Right forelimb (tissue), 1 donor: ENCODE measurements around the gene TNS1.
"Not testable (repeated sequence)": the region's sequence is repeated elsewhere in the genome, so short reads cannot be mapped to it uniquely, and the experiment has no call there.

Experiments
- DNase-seq: peaks from one replicate; pipeline ENCODE4 v3.0.0-alpha.2; 2018

The TNS1 gene

DNA sequence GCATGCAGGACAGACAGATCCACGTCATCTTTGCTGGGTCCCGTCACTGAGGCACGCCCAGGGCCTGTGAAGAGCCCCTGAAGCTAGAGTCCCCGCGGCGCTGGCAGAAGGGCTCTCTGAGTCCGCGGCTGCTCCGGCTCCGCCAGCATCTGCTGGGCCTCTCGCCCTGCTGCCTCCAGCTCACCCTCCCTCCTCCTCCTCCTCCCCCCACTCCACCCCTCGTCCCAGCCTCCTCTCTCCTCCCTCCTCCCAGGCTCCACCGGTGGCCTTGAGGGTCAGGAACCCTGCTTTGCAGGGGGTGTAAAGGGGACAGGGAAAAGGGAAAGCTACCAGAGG is at the start of gene TNS1:
Gene TNS1, minus strand, starts transcription at position 151 of the 336 bp plus-strand sequence. Its CDS starts 123 bp downstream, at position 28.
- DNase-seq, result peak; percentile 71

DNA sequence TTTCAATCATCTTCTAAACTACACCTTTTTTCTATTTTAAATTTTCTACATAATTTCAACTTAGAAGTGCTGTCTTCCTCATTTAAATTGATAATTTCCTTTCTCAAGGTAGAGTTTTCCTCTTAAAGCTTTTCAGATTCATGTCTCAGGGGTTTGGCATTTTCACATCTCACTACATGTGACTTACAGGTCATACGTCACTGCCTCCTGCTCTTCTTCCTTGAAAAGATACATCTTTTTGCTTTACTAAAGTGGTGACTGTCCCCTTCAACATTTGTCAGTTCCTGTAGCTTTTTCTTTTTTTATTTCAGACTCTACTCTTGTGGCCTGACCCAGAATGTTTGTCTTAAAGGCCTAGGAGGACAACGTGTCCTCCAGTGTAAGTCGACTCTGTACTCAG is 49.1 kb upstream of the TNS1 start:
- no peak for DNase-seq

GRCh38 chr2:218047536-218048225 is 44.9 kb upstream of the TNS1 start:
- DNase-seq, result no peak

- no peak for DNase-seq
These were observed 43.4 kb upstream of the TNS1 start for GRCh38 chr2:218046238-218046637.

- DNase-seq, result not testable (repeated sequence)
These were observed 41.8 kb upstream of the TNS1 start for GRCh38 chr2:218044599-218044998.

DNA sequence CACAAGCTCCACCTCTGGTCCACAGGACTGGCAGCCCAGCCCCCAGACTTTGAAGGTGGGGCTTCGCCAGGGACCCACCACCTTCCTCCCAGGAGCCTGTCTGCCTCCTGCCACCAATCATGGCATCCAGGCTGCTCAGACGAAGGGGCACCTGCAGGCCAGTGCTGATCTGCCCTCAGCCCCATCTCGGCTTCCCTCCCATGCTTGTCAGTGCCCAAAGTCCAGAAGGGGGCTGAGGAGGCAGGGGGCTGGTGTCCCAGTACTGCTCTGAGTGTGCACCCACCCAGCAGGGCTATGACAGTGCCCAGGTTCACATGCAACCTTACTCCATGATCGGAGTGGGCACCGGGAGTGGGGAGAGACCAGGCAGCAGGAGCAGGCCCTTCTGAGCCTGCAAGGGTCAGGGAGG is 40.9 kb upstream of the TNS1 start:
- DNase-seq, result no peak

GRCh38 chr2:218043100-218043499 is 40.3 kb upstream of the TNS1 start:
- DNase-seq, result no peak

GRCh38 chr2:218041302-218042168 is 38.7 kb upstream of the TNS1 start:
- DNase-seq, result no peak

- DNase-seq, result no peak
These were observed 38.1 kb upstream of the TNS1 start for GRCh38 chr2:218040883-218041282.

DNA sequence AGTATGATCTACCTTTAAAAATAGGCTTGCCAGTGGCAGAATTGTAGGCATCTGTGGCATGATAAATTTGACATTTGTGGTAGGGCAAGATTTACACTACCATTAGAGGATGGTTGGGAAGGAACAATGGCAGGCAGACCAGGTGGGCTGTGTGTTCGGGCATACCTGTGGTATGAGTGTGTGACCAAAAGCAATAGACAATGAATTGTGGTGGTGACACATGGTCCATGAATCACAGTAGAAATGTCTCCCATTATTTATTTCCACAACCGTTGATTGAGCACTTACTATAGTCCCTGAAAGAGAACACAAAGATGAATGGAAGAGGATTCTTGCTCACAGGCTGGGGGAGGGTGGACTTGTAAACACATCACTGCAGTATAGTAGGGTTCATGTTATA is 36.4 kb upstream of the TNS1 start:
- DNase-seq, result no peak

- DNase-seq, result no peak
These were observed 33.6 kb upstream of the TNS1 start for GRCh38 chr2:218036371-218036770.

DNA sequence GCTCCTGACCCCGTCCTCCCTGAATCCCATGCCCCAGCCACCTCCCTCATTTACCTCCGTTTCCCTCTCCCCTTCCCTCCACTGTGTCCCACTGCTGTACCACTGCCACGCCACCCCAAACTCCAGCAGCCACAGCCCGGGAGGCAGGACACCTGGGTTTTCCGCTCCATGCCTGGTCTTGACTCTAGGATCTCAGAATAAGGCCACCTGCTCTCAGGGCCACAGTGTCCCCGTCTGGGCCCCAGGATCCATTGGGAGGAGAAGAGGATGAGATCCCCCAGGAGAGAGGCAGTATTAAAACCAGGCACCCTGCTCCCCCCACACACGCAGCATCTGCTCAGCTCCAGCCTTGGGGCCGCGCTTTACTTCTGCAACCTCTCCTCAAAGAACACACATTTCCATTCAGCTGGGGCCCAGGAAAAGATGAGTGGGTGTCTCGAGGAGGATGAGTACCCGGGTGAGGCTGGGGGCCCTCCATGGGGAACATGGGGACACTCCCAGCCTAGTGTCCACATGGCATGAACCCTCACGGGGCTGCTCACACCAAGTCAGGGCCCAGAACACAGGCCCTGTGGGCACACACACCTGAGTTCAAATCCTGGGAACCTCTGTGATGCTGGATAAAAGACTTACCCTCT is 32.8 kb upstream of the TNS1 start:
- DNase-seq, result no peak

DNA sequence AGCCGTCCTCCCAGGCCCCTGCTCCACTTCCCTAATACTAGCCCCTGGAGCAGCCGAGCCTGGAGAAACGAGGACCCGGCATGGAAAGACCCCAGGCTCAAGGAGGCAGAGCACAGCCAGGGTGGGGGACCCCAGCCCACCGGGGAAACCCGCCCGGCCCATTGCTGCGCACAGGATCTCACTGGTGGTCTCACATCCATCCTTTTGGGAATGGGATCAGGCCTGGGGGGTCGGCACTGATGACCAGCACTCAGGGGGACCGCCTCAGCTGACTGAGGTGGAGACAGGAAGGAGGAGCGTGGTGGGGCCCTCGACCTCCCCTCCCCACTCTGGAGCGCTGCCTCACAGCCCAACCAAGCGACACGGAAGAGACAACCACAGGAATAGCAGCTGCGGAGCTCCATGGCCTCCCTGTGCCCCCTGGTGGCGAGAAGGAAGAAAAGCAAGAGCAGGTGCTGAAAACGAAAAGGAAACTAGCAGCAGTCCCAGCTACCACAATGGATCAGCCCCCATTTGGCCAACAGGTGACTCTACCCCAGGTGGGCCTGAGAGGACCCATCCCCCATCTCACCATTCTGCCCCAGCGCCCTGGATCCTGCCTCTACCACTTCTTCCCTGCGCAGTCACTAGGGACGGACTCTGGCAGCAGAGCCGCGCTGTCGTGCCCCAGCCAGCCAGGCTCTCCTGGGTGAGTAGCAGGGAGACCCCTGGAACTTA is 31.9 kb upstream of the TNS1 start:
- DNase-seq, result peak; percentile 79

- peak; percentile 44 for DNase-seq
These were observed 31.0 kb upstream of the TNS1 start for GRCh38 chr2:218033590-218034496.

DNA sequence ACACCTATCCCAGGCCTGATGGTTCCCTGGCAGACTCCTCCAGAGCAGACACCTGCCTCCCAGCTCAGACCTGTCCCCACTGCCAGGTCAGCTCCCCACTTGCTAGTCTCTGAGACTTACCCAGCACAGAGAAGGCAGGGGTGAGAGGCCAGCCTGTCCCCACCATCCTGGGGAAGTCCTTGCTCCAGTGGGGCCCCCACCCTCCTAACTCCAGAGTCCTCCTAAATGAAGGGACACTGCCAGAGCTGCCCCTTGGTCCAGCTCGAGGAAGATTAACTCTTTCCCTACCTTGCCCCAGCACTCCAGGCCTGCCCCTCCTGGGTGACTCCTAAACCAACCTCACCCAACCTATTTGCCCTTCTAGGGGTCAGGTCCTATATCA is 30.4 kb upstream of the TNS1 start:
- peak; percentile 43 for DNase-seq

DNA sequence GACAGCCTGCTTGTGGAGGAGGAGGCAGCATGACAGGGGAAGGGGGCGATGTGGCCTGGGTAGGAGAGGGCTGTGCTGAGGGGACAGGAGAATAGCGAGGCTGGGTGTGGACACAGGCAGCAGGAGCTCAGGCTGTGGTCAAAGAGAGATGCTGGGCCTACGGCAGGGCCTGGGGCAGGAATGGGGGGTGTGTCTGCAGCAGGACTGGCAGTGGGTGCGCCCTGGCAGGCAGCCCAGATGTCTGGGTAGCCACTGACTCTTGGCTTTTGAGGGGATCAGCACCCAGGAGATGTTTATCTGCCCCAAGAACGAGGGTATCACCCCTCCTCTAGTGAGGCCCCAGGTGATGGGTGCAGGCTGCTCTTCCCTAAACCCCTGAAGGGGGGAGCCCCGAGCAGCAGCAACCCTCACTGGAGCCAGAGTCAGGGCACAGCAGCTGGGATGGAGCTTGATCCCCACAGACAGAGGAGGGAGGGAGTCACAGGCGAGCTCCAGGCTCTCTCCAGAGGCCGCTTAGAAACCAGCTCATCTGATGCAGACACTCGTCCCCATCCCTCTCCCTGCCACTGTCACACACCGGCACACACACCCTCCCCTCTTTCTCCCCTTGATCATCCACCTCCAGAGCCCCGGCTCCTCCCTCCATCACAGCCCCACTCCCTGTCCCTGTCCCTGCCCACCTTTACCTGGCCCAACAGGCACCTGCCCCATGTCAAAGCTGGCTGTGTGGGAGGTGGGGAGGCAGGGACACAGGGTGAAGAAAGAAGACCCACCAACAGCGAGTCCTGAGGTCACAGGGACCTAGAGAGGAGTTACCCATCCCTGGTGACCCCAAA is 29.8 kb upstream of the TNS1 start:
- DNase-seq, result no peak

- peak; percentile 40 for DNase-seq
These were observed 29.0 kb upstream of the TNS1 start for GRCh38 chr2:218031771-218032257.

DNA sequence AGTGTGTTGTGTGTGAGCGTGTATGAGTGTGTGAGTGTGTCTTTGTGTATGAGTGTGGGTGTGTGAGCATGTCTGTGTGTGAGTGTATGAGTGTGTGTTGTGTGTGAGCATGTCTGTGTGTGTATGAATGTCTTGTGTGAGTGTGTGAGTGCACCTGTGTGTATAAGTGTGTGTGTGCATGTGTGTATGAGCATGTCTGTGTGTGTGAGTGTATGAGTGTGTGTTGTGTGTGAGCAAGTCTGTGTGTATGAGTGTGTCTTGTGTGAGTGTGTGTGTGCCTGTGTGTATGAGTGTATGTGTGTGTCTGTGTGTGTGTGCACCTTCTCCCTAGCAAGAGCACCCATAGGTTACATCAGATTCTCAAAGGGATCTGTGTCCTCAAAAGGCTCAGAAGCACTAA is 28.5 kb upstream of the TNS1 start:
- DNase-seq, result no peak

- no peak for DNase-seq
These were observed 27.8 kb upstream of the TNS1 start for GRCh38 chr2:218030409-218031195.
